Left ventricle myocardium inferior (tissue), 1 donor: Measurements from ENCODE around the gene ERN2. TPM values are rescaled to one million over a fixed set of nuclear protein-coding genes. Genes with fewer than 3 reads are reported as not detected.

Experiments used
- DNase-seq: peaks from one replicate; pipeline ENCODE4 v3.0.0-alpha.2; 2020
- H3K27ac ChIP-seq: fragments of 200-600 bp; replicated peaks from 2 replicates; pipeline ENCODE4 v1.8.0; 2021
- H3K27me3 ChIP-seq: fragments of 200-600 bp; 2 replicates; pipeline ENCODE4 v1.8.0; 2021; ENCODE audit warnings: low read depth
- H3K36me3 ChIP-seq: fragments of 200-600 bp; 2 replicates; pipeline ENCODE4 v1.8.0; 2021
- H3K4me1 ChIP-seq: fragments of 200-600 bp; 2 replicates; pipeline ENCODE4 v1.8.0; 2021
- H3K4me3 ChIP-seq: fragments of 200-600 bp; 2 replicates; pipeline ENCODE4 v1.8.0; 2021; ENCODE audit warnings: mild to moderate bottlenecking, moderate library complexity
- H3K9me3 ChIP-seq: fragments of 200-600 bp; replicated peaks from 2 replicates; pipeline ENCODE4 v1.8.0; 2021
- CTCF ChIP-seq: fragments of 200-600 bp; IDR thresholded peaks from 2 replicates; pipeline ENCODE4 v1.8.0; 2021; ENCODE audit warnings: antibody characterized with exemption, mild to moderate bottlenecking, borderline replicate concordance
- intact Hi-C: fragments of 100-400 bp; cut with micrococcal nuclease; formaldehyde crosslinking; loops from one replicate; pipeline ENCODE4 v1.11.0; 2022
- total RNA-seq: library from RNA; stranded (reverse); fragmentation: NEBNext Ultra II Directional; extraction: Animal tissue kit (Norgen Biotek cat#: 25700); gene quantifications from one replicate; pipeline ENCODE4 v1.2.1, GENCODE V29; 2021
- donor health status: DM: no; HTN: yes; CAD: no; lungs with severe emphysema.

The ERN2 gene
- total RNA-seq, 1 donor from 2014 or later: not detected

- intact Hi-C loops: no loop called here
- Histone ChIP-seq H3K4me3 (no peak overlapping the region), H3K36me3 (no peaks in the 10 kb centered on the region), H3K4me1 (peaks cover 9% of the 10 kb centered on the region), H3K27me3 (peaks cover 67% of the 10 kb centered on the region), H3K27ac (no peak overlapping the region), H3K9me3 (peaks cover 9% of the 10 kb centered on the region)
- no peak for DNase-seq
- no peak for TF ChIP-seq CTCF
Observed at GRCh38 chr16:23699100-23699499, 13.9 kb downstream of the ERN2 start.

GRCh38 chr16:23695756-23696155, 17.3 kb downstream of the ERN2 start:
- no peak for DNase-seq
- TF ChIP-seq CTCF: no peak
- Histone ChIP-seq H3K27ac (no peak overlapping the region), H3K4me3 (no peak overlapping the region), H3K36me3 (peaks cover 7% of the 10 kb centered on the region), H3K9me3 (no peaks in the 10 kb centered on the region), H3K27me3 (peaks cover 41% of the 10 kb centered on the region), H3K4me1 (peaks cover 9% of the 10 kb centered on the region)
- intact Hi-C loops: no loop called here

GRCh38 chr16:23694644-23695373, 18.2 kb downstream of the ERN2 start:
- peaks cover 9% of the 10 kb centered on the region for H3K4me1 ChIP-seq
- H3K4me3 ChIP-seq: peak overlapping the region; percentile 51
- no peak for DNase-seq
- peaks cover 16% of the 10 kb centered on the region for H3K36me3 ChIP-seq
- no peak overlapping the region for H3K27ac ChIP-seq
- TF ChIP-seq CTCF: no peak
- H3K9me3 ChIP-seq: no peaks in the 10 kb centered on the region
- H3K27me3 ChIP-seq: peaks cover 31% of the 10 kb centered on the region
- intact Hi-C loops: no loop called here

- H3K27me3 ChIP-seq: peaks cover 28% of the 10 kb centered on the region
- peaks cover 9% of the 10 kb centered on the region for H3K4me1 ChIP-seq
- no peak for TF ChIP-seq CTCF
- intact Hi-C loops: no loop called here
- peaks cover 22% of the 10 kb centered on the region for H3K36me3 ChIP-seq
- H3K9me3 ChIP-seq: no peaks in the 10 kb centered on the region
- H3K27ac ChIP-seq: no peak overlapping the region
- no peak for DNase-seq
- H3K4me3 ChIP-seq: peak overlapping the region; percentile 51
Observed at GRCh38 chr16:23694265-23694643, 18.8 kb downstream of the ERN2 start.

GRCh38 chr16:23692190-23692837, 20.7 kb downstream of the ERN2 start:
- intact Hi-C loops: no loop called here
- no peaks in the 10 kb centered on the region for H3K9me3 ChIP-seq
- H3K4me1 ChIP-seq: peaks cover 9% of the 10 kb centered on the region
- no peak for DNase-seq
- H3K27me3 ChIP-seq: peaks cover 16% of the 10 kb centered on the region
- peaks cover 41% of the 10 kb centered on the region for H3K36me3 ChIP-seq
- no peak overlapping the region for H3K4me3 ChIP-seq
- no peak overlapping the region for H3K27ac ChIP-seq
- no peak for TF ChIP-seq CTCF
